ENCODE data around the gene EDNRB.

EDNRB gene

DNA sequence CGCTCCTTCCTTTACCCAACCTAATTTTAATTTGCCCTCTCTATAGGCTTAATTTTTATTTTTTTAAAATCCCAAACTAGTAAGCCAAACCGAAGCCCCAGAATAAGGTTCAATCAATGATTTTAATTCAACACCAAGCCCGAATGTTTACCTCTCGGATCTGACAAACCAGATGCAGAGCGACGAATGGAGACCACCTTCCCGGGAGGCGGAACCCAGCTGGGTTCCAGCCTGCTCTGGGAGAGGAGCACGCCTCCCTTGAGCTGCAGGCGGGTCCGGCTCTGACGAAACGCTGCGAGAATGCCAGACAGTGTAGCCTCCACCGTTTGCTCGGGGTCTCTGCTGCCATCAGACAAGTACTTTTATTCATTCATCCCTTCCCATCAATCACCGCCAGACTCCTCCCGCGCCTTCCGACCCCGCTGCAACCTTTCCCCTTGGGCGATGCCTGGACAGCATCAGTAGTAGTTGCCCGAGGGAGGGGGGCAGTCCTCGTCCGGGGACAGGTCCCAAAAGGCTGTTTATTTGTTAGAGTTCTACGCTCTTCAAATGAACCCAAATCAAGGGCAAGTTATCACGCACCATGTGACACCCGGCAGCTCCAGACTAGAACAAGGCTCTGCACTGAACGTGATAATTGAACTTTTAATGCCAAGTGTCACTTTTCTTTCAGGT lies 752 bp upstream of the EDNRB start:
- Histone ChIP-seq H3K4me2 (ENCODE audit: low read depth, low read length, poor library complexity, severe bottlenecking) (no peak overlapping the region), H3K9me2 (replicated peaks; ENCODE audit: low read depth, low read length) (no peaks in the 10 kb centered on the region), H3K36me3 (ENCODE audit: insufficient read depth, low read length) (no peaks in the 10 kb centered on the region), H3K9me3 (ENCODE audit: insufficient read depth, low read depth, low read length) (no peaks in the 10 kb centered on the region; the same call in 1 of the 2 replicates), H3K4me3 (ENCODE audit: low read length, poor library complexity, severe bottlenecking) (no peak overlapping the region), H4K20me1 (ENCODE audit: insufficient read depth, low read length, poor library complexity, severe bottlenecking) (no peaks in the 10 kb centered on the region), H3K27me3 (ENCODE audit: insufficient read depth, low read length, poor library complexity, severe bottlenecking) (no peaks in the 10 kb centered on the region), H3K9ac (ENCODE audit: low read depth, low read length, poor library complexity, severe bottlenecking) (no peak overlapping the region), H3F3A (ENCODE audit: low read depth) (no peaks in the 10 kb centered on the region), H3K79me2 (ENCODE audit: insufficient read depth, low read length) (no peaks in the 10 kb centered on the region), H2AFZ (ENCODE audit: low read length) (no peak overlapping the region), H3K4me1 (ENCODE audit: insufficient read depth, low read length, poor library complexity, severe bottlenecking) (no peaks in the 10 kb centered on the region)
- TF ChIP-seq, protein P1, sequence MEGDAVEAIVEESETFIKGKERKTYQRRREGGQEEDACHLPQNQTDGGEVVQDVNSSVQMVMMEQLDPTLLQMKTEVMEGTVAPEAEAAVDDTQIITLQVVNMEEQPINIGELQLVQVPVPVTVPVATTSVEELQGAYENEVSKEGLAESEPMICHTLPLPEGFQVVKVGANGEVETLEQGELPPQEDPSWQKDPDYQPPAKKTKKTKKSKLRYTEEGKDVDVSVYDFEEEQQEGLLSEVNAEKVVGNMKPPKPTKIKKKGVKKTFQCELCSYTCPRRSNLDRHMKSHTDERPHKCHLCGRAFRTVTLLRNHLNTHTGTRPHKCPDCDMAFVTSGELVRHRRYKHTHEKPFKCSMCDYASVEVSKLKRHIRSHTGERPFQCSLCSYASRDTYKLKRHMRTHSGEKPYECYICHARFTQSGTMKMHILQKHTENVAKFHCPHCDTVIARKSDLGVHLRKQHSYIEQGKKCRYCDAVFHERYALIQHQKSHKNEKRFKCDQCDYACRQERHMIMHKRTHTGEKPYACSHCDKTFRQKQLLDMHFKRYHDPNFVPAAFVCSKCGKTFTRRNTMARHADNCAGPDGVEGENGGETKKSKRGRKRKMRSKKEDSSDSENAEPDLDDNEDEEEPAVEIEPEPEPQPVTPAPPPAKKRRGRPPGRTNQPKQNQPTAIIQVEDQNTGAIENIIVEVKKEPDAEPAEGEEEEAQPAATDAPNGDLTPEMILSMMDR (conservative IDR thresholded peaks at IDR 0.05; ENCODE audit: low read length), result no peak
- TF ChIP-seq EZH2phosphoT487 (IDR thresholded peaks at IDR 0.05; ENCODE audit: borderline replicate concordance), result no peak

DNA sequence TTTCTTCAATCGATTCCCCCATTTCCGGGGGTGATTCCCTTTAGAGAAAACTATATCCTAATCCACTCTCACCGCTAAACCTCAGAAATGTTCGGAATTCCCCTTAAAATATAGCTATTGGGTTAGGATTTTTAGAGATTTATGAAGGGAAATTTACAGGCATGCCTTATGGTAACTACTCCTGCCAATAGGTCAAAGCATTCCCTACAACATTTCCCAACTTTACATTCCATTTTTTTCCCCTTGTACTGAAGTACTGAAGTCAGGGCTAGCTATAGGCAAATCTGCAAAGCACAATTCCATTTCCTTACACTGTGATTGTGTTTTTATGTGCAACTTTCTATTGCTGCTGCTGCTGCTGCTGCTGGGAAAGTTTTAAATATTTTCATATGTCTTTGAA lies 2.1 kb downstream of the EDNRB start:
- Histone ChIP-seq H3K79me2 (ENCODE audit: insufficient read depth, low read length) (no peaks in the 10 kb centered on the region), H3K4me2 (ENCODE audit: low read depth, low read length, poor library complexity, severe bottlenecking) (no peak overlapping the region), H4K20me1 (ENCODE audit: insufficient read depth, low read length, poor library complexity, severe bottlenecking) (no peaks in the 10 kb centered on the region), H3K9ac (ENCODE audit: low read depth, low read length, poor library complexity, severe bottlenecking) (no peak overlapping the region), H3F3A (ENCODE audit: low read depth) (no peaks in the 10 kb centered on the region), H3K27me3 (ENCODE audit: insufficient read depth, low read length, poor library complexity, severe bottlenecking) (no peaks in the 10 kb centered on the region), H3K9me2 (replicated peaks; ENCODE audit: low read depth, low read length) (no peaks in the 10 kb centered on the region), H3K4me1 (ENCODE audit: insufficient read depth, low read length, poor library complexity, severe bottlenecking) (no peaks in the 10 kb centered on the region), H3K4me3 (ENCODE audit: low read length, poor library complexity, severe bottlenecking) (no peak overlapping the region), H2AFZ (ENCODE audit: low read length) (no peak overlapping the region), H3K36me3 (ENCODE audit: insufficient read depth, low read length) (no peaks in the 10 kb centered on the region), H3K9me3 (ENCODE audit: insufficient read depth, low read depth, low read length) (no peaks in the 10 kb centered on the region; the same call in 1 of the 2 replicates)
- TF ChIP-seq EZH2phosphoT487 (IDR thresholded peaks at IDR 0.05; ENCODE audit: borderline replicate concordance), result no peak
- TF ChIP-seq, protein P1 (conservative IDR thresholded peaks at IDR 0.05; ENCODE audit: low read length), result no peak

DNA sequence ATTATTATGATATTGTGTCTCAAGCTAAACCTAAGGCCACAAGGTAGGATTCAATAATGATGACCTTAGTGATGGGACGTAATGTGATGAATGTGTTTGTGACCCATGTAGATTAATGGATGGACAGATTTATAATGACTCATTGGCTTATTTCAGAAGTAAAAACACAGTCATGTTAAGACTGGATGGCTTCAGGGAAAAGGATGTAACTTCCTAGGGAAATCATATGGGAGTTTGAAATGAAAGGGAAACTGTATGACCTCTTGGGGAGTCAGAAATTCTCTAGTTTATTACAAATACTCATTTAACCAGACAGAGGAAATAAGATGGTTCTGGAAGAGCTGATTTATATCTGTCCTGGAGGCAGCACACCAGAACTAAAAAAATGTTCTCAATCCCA lies 2.9 kb downstream of the EDNRB start:
- Histone ChIP-seq H3K27me3 (ENCODE audit: insufficient read depth, low read length, poor library complexity, severe bottlenecking) (no peaks in the 10 kb centered on the region), H3F3A (ENCODE audit: low read depth) (no peaks in the 10 kb centered on the region), H3K4me2 (ENCODE audit: low read depth, low read length, poor library complexity, severe bottlenecking) (no peak overlapping the region), H3K9me2 (replicated peaks; ENCODE audit: low read depth, low read length) (no peaks in the 10 kb centered on the region), H4K20me1 (ENCODE audit: insufficient read depth, low read length, poor library complexity, severe bottlenecking) (no peaks in the 10 kb centered on the region), H3K79me2 (ENCODE audit: insufficient read depth, low read length) (no peaks in the 10 kb centered on the region), H3K36me3 (ENCODE audit: insufficient read depth, low read length) (no peaks in the 10 kb centered on the region), H2AFZ (ENCODE audit: low read length) (no peak overlapping the region), H3K4me3 (ENCODE audit: low read length, poor library complexity, severe bottlenecking) (no peak overlapping the region), H3K4me1 (ENCODE audit: insufficient read depth, low read length, poor library complexity, severe bottlenecking) (no peaks in the 10 kb centered on the region), H3K9me3 (ENCODE audit: insufficient read depth, low read depth, low read length) (no peaks in the 10 kb centered on the region; the same call in 1 of the 2 replicates), H3K9ac (ENCODE audit: low read depth, low read length, poor library complexity, severe bottlenecking) (no peak overlapping the region)
- TF ChIP-seq, protein P1 (conservative IDR thresholded peaks at IDR 0.05; ENCODE audit: low read length), result no peak
- TF ChIP-seq EZH2phosphoT487 (IDR thresholded peaks at IDR 0.05; ENCODE audit: borderline replicate concordance), result no peak

All from Loucy (cell line).